Adipocyte (in vitro differentiated cells): ENCODE measurements around the gene ZNF780B.
"Not testable (repeated sequence)": the region's sequence is repeated elsewhere in the genome, so short reads cannot be mapped to it uniquely, and the experiment has no call there.

Source experiments
- DNase-seq: peaks from one replicate; pipeline ENCODE4 v3.0.0-alpha.2; 2015; ENCODE audit warnings: low read depth
- H3K27me3 ChIP-seq: replicated peaks from 2 replicates; pipeline ENCODE4 v1.7.0; 2013; ENCODE audit warnings: mild to moderate bottlenecking, low read length, moderate library complexity; ENCODE audit not compliant: control insufficient read depth, insufficient read depth
- H3K36me3 ChIP-seq: 2 replicates; pipeline ENCODE4 v1.7.0; 2013; ENCODE audit warnings: low read length, mild to moderate bottlenecking, moderate library complexity; ENCODE audit not compliant: control insufficient read depth, insufficient read depth, severe bottlenecking
- H3K4me1 ChIP-seq: 2 replicates; pipeline ENCODE4 v1.7.0; 2013; ENCODE audit warnings: mild to moderate bottlenecking, low read length, moderate library complexity; ENCODE audit not compliant: control insufficient read depth, insufficient read depth
- H3K4me3 ChIP-seq: 2 replicates; pipeline ENCODE4 v1.7.0; 2013; ENCODE audit warnings: mild to moderate bottlenecking, low read length, moderate library complexity
- H3K9ac ChIP-seq: 2 replicates; pipeline ENCODE4 v1.7.0; 2013; ENCODE audit warnings: mild to moderate bottlenecking, low read length, moderate library complexity
- H3K9me3 ChIP-seq: 2 replicates; pipeline ENCODE4 v1.7.0; 2013; ENCODE audit warnings: mild to moderate bottlenecking, low read length, moderate library complexity; ENCODE audit not compliant: control insufficient read depth

The ZNF780B gene

GRCh38 chr19:40081411-40081810 is 25.4 kb upstream of the ZNF780B start:
- DNase-seq = no peak
- H3K4me1 ChIP-seq = no peaks in the 10 kb centered on the region
- no peaks in the 10 kb centered on the region for H3K27me3 ChIP-seq
- no peak overlapping the region for H3K4me3 ChIP-seq
- peaks cover 74% of the 10 kb centered on the region for H3K36me3 ChIP-seq
- H3K9me3 ChIP-seq = peaks cover 28% of the 10 kb centered on the region
- no peak overlapping the region for H3K9ac ChIP-seq

- no peak overlapping the region for H3K4me3 ChIP-seq
- H3K9ac ChIP-seq = no peak overlapping the region
- H3K36me3 ChIP-seq = peaks cover 86% of the 10 kb centered on the region
- H3K9me3 ChIP-seq = peaks cover 37% of the 10 kb centered on the region
- DNase-seq = no peak
- no peaks in the 10 kb centered on the region for H3K27me3 ChIP-seq
- no peaks in the 10 kb centered on the region for H3K4me1 ChIP-seq
Observed at GRCh38 chr19:40080289-40080688, 24.3 kb upstream of the ZNF780B start.

GRCh38 chr19:40078377-40078776 is 22.3 kb upstream of the ZNF780B start:
- H3K4me1 ChIP-seq = no peaks in the 10 kb centered on the region
- H3K9ac ChIP-seq = no peak overlapping the region
- H3K36me3 ChIP-seq = peaks cover 93% of the 10 kb centered on the region
- H3K4me3 ChIP-seq = peak overlapping the region; percentile 10
- peaks cover 57% of the 10 kb centered on the region for H3K9me3 ChIP-seq
- DNase-seq = peak; percentile 2
- H3K27me3 ChIP-seq = no peaks in the 10 kb centered on the region

- Histone ChIP-seq H3K9me3 (peaks cover 27% of the 10 kb centered on the region), H3K27me3 (no peaks in the 10 kb centered on the region), H3K9ac (no peak overlapping the region), H3K4me1 (no peaks in the 10 kb centered on the region), H3K4me3 (no peak overlapping the region), H3K36me3 (peaks cover 21% of the 10 kb centered on the region)
- no peak for DNase-seq
Observed at GRCh38 chr19:40070058-40070457, 14.0 kb upstream of the ZNF780B start.

GRCh38 chr19:40059624-40060023 is 3.6 kb upstream of the ZNF780B start:
- no peaks in the 10 kb centered on the region for H3K27me3 ChIP-seq
- no peaks in the 10 kb centered on the region for H3K36me3 ChIP-seq
- H3K4me1 ChIP-seq = peaks cover 6% of the 10 kb centered on the region
- no peak for DNase-seq
- peaks cover 17% of the 10 kb centered on the region for H3K9me3 ChIP-seq
- no peak overlapping the region for H3K4me3 ChIP-seq
- H3K9ac ChIP-seq = no peak overlapping the region

GRCh38 chr19:40057166-40057565 is 1.1 kb upstream of the ZNF780B start:
- H3K4me3 ChIP-seq = peak overlapping the region; percentile 94
- DNase-seq = no peak
- peaks cover 10% of the 10 kb centered on the region for H3K4me1 ChIP-seq
- H3K9ac ChIP-seq = no peak overlapping the region
- H3K36me3 ChIP-seq = no peaks in the 10 kb centered on the region
- H3K27me3 ChIP-seq = no peaks in the 10 kb centered on the region
- H3K9me3 ChIP-seq = peaks cover 15% of the 10 kb centered on the region

- no peaks in the 10 kb centered on the region for H3K36me3 ChIP-seq
- H3K4me1 ChIP-seq = peaks cover 10% of the 10 kb centered on the region
- H3K27me3 ChIP-seq = no peaks in the 10 kb centered on the region
- H3K9me3 ChIP-seq = peaks cover 15% of the 10 kb centered on the region
- H3K9ac ChIP-seq = peak overlapping the region; percentile 88
- DNase-seq = no peak
- peak overlapping the region; percentile 94 for H3K4me3 ChIP-seq
Observed at GRCh38 chr19:40056505-40056904, 474 bp upstream of the ZNF780B start.

GRCh38 chr19:40055049-40055448 is 982 bp downstream of the ZNF780B start:
- no peak for DNase-seq
- Histone ChIP-seq H3K9me3 (peaks cover 8% of the 10 kb centered on the region), H3K27me3 (no peaks in the 10 kb centered on the region), H3K36me3 (no peaks in the 10 kb centered on the region), H3K9ac (peak overlapping the region; percentile 88), H3K4me3 (peak overlapping the region; percentile 94), H3K4me1 (peaks cover 10% of the 10 kb centered on the region)

- H3K9ac ChIP-seq = no peak overlapping the region
- peaks cover 10% of the 10 kb centered on the region for H3K4me1 ChIP-seq
- H3K36me3 ChIP-seq = no peaks in the 10 kb centered on the region
- peak overlapping the region; percentile 94 for H3K4me3 ChIP-seq
- no peak for DNase-seq
- H3K27me3 ChIP-seq = no peaks in the 10 kb centered on the region
- peaks cover 6% of the 10 kb centered on the region for H3K9me3 ChIP-seq
Observed at GRCh38 chr19:40054632-40055031, 1.4 kb downstream of the ZNF780B start.

GRCh38 chr19:40053491-40053890 is 2.5 kb downstream of the ZNF780B start:
- peaks cover 6% of the 10 kb centered on the region for H3K9me3 ChIP-seq
- DNase-seq = no peak
- H3K4me3 ChIP-seq = no peak overlapping the region
- H3K27me3 ChIP-seq = no peaks in the 10 kb centered on the region
- H3K4me1 ChIP-seq = peaks cover 10% of the 10 kb centered on the region
- no peak overlapping the region for H3K9ac ChIP-seq
- peaks cover 11% of the 10 kb centered on the region for H3K36me3 ChIP-seq

GRCh38 chr19:40041718-40042117 is 14.3 kb downstream of the ZNF780B start:
- H3K4me3 ChIP-seq, DNase-seq, H3K4me1 ChIP-seq, H3K9ac ChIP-seq, H3K27me3 ChIP-seq: not testable (repeated sequence)
- peaks cover 38% of the 10 kb centered on the region for H3K36me3 ChIP-seq
- H3K9me3 ChIP-seq = peaks cover 54% of the 10 kb centered on the region

GRCh38 chr19:40038047-40038446 is 18.0 kb downstream of the ZNF780B start:
- not testable (repeated sequence) for H3K4me3 ChIP-seq, H3K27me3 ChIP-seq, DNase-seq, H3K9ac ChIP-seq, H3K4me1 ChIP-seq
- peaks cover 54% of the 10 kb centered on the region for H3K9me3 ChIP-seq
- H3K36me3 ChIP-seq = peaks cover 28% of the 10 kb centered on the region
